Neural crest cell (in vitro differentiated cells): ENCODE results near the gene IGFBPL1. TPM values are rescaled to one million over a fixed set of nuclear protein-coding genes. Genes with fewer than 3 reads are reported as not detected.

Experiments used
- DNase-seq: peaks from one replicate; pipeline ENCODE4 v3.0.0; 2021; ENCODE audit warnings: low read depth, mixed read lengths, low spot score
- H3K27ac Mint-ChIP-seq: one replicate; pipeline ENCODE4 v1.8.0; 2021; ENCODE audit warnings: mild to moderate bottlenecking, mixed read lengths; ENCODE audit not compliant: unreplicated experiment
- H3K27me3 Mint-ChIP-seq: 2 replicates; pipeline ENCODE4 v1.8.0; 2021; ENCODE audit warnings: low read depth, mild to moderate bottlenecking, mixed read lengths
- H3K36me3 Mint-ChIP-seq: 2 replicates; pipeline ENCODE4 v1.8.0; 2021; ENCODE audit warnings: low read depth, mild to moderate bottlenecking, mixed read lengths
- H3K4me1 Mint-ChIP-seq: 2 replicates; pipeline ENCODE4 v1.8.0; 2021; ENCODE audit warnings: mixed read lengths
- H3K4me3 Mint-ChIP-seq: one replicate; pipeline ENCODE4 v1.8.0; 2021; ENCODE audit warnings: mild to moderate bottlenecking, mixed read lengths
- H3K9me3 Mint-ChIP-seq: 2 replicates; pipeline ENCODE4 v1.8.0; 2021; ENCODE audit warnings: mixed read lengths
- CTCF ChIP-seq: fragments of 200-600 bp; sonication (generic); conservative IDR thresholded peaks from 2 replicates; pipeline ENCODE4 v1.5.0; 2021; ENCODE audit warnings: antibody characterized with exemption, mild to moderate bottlenecking
- total RNA-seq: library from RNA; stranded (reverse); gene quantifications from 2 replicates; pipeline ENCODE4 v1.2.1, GENCODE V29; 2021

The IGFBPL1 gene
- total RNA-seq, 1 donor from 2014 or later: 63.8 TPM

- no peak for DNase-seq
- H3K9me3 Mint-ChIP-seq: no peaks in the 10 kb centered on the region
- peak overlapping the region; percentile 96 for H3K27ac Mint-ChIP-seq
- H3K4me1 Mint-ChIP-seq: peaks cover 34% of the 10 kb centered on the region
- no peaks in the 10 kb centered on the region for H3K36me3 Mint-ChIP-seq
- H3K4me3 Mint-ChIP-seq: peak overlapping the region; percentile 20
- H3K27me3 Mint-ChIP-seq: peaks cover 13% of the 10 kb centered on the region
- no peak for TF ChIP-seq CTCF
These were observed 8.4 kb downstream of the IGFBPL1 start for GRCh38 chr9:38415856-38416255.

- Mint-ChIP-seq H3K27me3 (peaks cover 13% of the 10 kb centered on the region), H3K36me3 (no peaks in the 10 kb centered on the region), H3K4me1 (peaks cover 22% of the 10 kb centered on the region), H3K27ac (no peak overlapping the region), H3K9me3 (no peaks in the 10 kb centered on the region), H3K4me3 (no peak overlapping the region)
- TF ChIP-seq CTCF: no peak
- no peak for DNase-seq
These were observed 10.1 kb downstream of the IGFBPL1 start for GRCh38 chr9:38414040-38414723.

- DNase-seq: no peak
- no peaks in the 10 kb centered on the region for H3K36me3 Mint-ChIP-seq
- H3K27me3 Mint-ChIP-seq: peaks cover 10% of the 10 kb centered on the region
- TF ChIP-seq CTCF: no peak
- no peak overlapping the region for H3K27ac Mint-ChIP-seq
- peaks cover 14% of the 10 kb centered on the region for H3K4me1 Mint-ChIP-seq
- H3K4me3 Mint-ChIP-seq: no peak overlapping the region
- no peaks in the 10 kb centered on the region for H3K9me3 Mint-ChIP-seq
These were observed 11.0 kb downstream of the IGFBPL1 start for GRCh38 chr9:38413283-38413682.

GRCh38 chr9:38412751-38413150, 11.5 kb downstream of the IGFBPL1 start:
- DNase-seq: no peak
- Mint-ChIP-seq H3K4me3 (no peak overlapping the region), H3K9me3 (no peaks in the 10 kb centered on the region), H3K27me3 (peaks cover 10% of the 10 kb centered on the region), H3K4me1 (peaks cover 14% of the 10 kb centered on the region), H3K27ac (no peak overlapping the region), H3K36me3 (no peaks in the 10 kb centered on the region)
- TF ChIP-seq CTCF: no peak

- no peaks in the 10 kb centered on the region for H3K9me3 Mint-ChIP-seq
- H3K27ac Mint-ChIP-seq: peak overlapping the region; percentile 76
- DNase-seq: no peak
- no peaks in the 10 kb centered on the region for H3K4me1 Mint-ChIP-seq
- no peak overlapping the region for H3K4me3 Mint-ChIP-seq
- TF ChIP-seq CTCF: no peak
- no peaks in the 10 kb centered on the region for H3K36me3 Mint-ChIP-seq
- no peaks in the 10 kb centered on the region for H3K27me3 Mint-ChIP-seq
These were observed 15.5 kb downstream of the IGFBPL1 start for GRCh38 chr9:38408719-38409118.
